Transverse colon (tissue), 4 donors: Measurements from ENCODE around the gene STX12. TPM values are rescaled to one million over a fixed set of nuclear protein-coding genes. Genes with fewer than 3 reads are reported as not detected.
A peak's percentile ranks its signal among the peaks of the same experiment; 100 is the strongest.
"Not testable (repeated sequence)": the region's sequence is repeated elsewhere in the genome, so short reads cannot be mapped to it uniquely, and the experiment has no call there.

Source experiments
- DNase-seq: peaks from one replicate; pipeline ENCODE4 v3.0.0-alpha.2; 2019
- H3K27ac ChIP-seq, 4 donors: fragments of 200-600 bp; sonication (generic); 2 replicates each; pipeline ENCODE4 v1.5.1; 2016 to 2018; ENCODE audit warnings: inconsistent platforms in 4 of 4
- H3K27me3 ChIP-seq: fragments of 200-600 bp; sonication (generic); 2 replicates; pipeline ENCODE4 v1.5.1; 2017; ENCODE audit warnings: inconsistent platforms
- H3K36me3 ChIP-seq, 4 donors: fragments of 200-600 bp; sonication (generic); 2 replicates each; pipeline ENCODE4 v1.5.1; 2017 to 2019; ENCODE audit warnings: inconsistent platforms in 4 of 4
- H3K4me1 ChIP-seq, 4 donors: fragments of 200-600 bp; sonication (generic); 2 replicates each; pipeline ENCODE4 v1.5.1; 2017 to 2020; ENCODE audit warnings: inconsistent platforms in 4 of 4
- H3K4me3 ChIP-seq, 4 donors: fragments of 200-600 bp; sonication (generic); 1 replicate in 1 of 4; 2 replicates in 3 of 4; pipeline versions ENCODE4 v1.5.1 to v1.6.1; 2017 to 2019; ENCODE audit warnings: inconsistent platforms in 4 of 4
- H3K9me3 ChIP-seq, 2 donors: fragments of 200-600 bp; sonication (generic); 2 replicates each; pipeline ENCODE4 v1.5.1; 2017 to 2019; ENCODE audit warnings: inconsistent platforms in 2 of 2
- EP300 ChIP-seq: sonication (generic); formaldehyde crosslinking; IDR thresholded peaks from one replicate; pipeline ENCODE4 v1.6.1; 2017; ENCODE audit warnings: antibody characterized with exemption, low read depth
- POLR2A ChIP-seq: fragments of 450-650 bp; IDR thresholded peaks from one replicate; pipeline ENCODE4 v1.6.1; 2016; ENCODE audit warnings: antibody characterized with exemption, mild to moderate bottlenecking, moderate library complexity
- POLR2AphosphoS5 ChIP-seq, 3 donors: sonication (generic); formaldehyde crosslinking; IDR thresholded peaks; one replicate each; pipeline ENCODE4 v1.6.1; 2016; ENCODE audit warnings: antibody characterized with exemption in 3 of 3
- WGBS, 2 donors: methylation state at CpG; one replicate each; pipeline ENCODE4 v1.1.5; 2018; ENCODE audit warnings: low coverage in 1 of 2; 5-methylcytosine and 5-hydroxymethylcytosine counted together
- in situ Hi-C, 4 donors: fragments of 200-750 bp; cut with MboI; loops; one replicate each; pipeline versions ENCODE4 v1.15.0 to v1.15.1; 2017; ENCODE audit warnings: low sequenced_read_pairs in 3 of 4, low pct_ligation_motif_present in 1 of 4, low pct_unique_long_range_greater_than_20kb in 1 of 4
- intact Hi-C: fragments of 100-400 bp; cut with DNase I; formaldehyde crosslinking; loops from one replicate; pipeline ENCODE4 v1.15.1; 2023; ENCODE audit warnings: low total_unique reads
- total RNA-seq, 4 donors: library from RNA; depleted of rRNA; stranded (reverse); fragments of >200 nt; gene quantifications; one replicate each; pipeline ENCODE4 v1.1.0, GENCODE V29; 2016
- TF ChIP-seq, protein P1 (sequence below), 5 experiments: fragments of 200-600 bp in 3 of 5; fragments of 450-650 bp in 2 of 5; sonication (generic) in 3 of 5; IDR thresholded peaks; 1 replicate in 2 of 5; 2 replicates in 3 of 5; pipeline ENCODE4 v1.5.1; 2016 to 2017; ENCODE audit warnings: antibody characterized with exemption in 5 of 5, inconsistent platforms in 3 of 5, mild to moderate bottlenecking in 2 of 5, moderate library complexity in 1 of 5

STX12 gene
- total RNA-seq, 4 donors from 2014 or later, result 11.3 to 65.3 (median 47.6) TPM

DNA sequence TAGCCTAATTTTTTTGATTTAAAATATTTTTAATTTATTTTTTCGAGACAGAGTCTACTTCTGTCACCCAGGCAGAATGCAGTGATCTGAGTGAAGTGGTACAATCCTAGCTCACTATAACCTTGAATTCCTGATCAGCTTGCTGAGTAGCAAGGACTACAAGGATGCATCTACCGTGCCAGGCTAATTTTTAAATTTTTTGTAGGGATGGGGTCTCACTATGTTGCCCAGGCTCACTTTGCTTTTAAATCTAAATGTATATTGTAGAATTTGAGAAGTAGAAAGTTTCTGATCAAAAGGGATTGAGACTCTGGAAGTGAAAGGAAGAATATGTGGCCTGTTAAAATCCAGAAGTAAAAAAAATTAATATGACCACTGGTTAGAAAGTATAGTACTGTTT, 1.6 kb downstream of the STX12 start:
- Histone ChIP-seq H3K27me3 (no peaks in the 10 kb centered on the region), H3K4me1 (peaks cover 7 to 47% (median 15%) of the 10 kb centered on the region in 4 donors), H3K9me3 (no peaks in the 10 kb centered on the region), H3K27ac (peak overlapping the region in 3 of 4 donors; percentile 93 to 98 (median 96)), H3K4me3 (peak overlapping the region in 1 of 4 donors; percentile 84), H3K36me3 (no peaks in the 10 kb centered on the region)
- intact Hi-C loops, result no loop called here
- DNase-seq, result no peak
- in situ Hi-C loops, result no loop called here
- no peak for TF ChIP-seq POLR2AphosphoS5 (IDR thresholded peaks at IDR 0.05)
- TF ChIP-seq POLR2A, result no peak
- no peak for TF ChIP-seq EP300
- TF ChIP-seq, protein P1, sequence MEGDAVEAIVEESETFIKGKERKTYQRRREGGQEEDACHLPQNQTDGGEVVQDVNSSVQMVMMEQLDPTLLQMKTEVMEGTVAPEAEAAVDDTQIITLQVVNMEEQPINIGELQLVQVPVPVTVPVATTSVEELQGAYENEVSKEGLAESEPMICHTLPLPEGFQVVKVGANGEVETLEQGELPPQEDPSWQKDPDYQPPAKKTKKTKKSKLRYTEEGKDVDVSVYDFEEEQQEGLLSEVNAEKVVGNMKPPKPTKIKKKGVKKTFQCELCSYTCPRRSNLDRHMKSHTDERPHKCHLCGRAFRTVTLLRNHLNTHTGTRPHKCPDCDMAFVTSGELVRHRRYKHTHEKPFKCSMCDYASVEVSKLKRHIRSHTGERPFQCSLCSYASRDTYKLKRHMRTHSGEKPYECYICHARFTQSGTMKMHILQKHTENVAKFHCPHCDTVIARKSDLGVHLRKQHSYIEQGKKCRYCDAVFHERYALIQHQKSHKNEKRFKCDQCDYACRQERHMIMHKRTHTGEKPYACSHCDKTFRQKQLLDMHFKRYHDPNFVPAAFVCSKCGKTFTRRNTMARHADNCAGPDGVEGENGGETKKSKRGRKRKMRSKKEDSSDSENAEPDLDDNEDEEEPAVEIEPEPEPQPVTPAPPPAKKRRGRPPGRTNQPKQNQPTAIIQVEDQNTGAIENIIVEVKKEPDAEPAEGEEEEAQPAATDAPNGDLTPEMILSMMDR (IDR thresholded peaks at IDR 0.05), result no peak
- WGBS, 2 donors, result 88% methylated on average over 2 of the region's 2 CpGs; no CpG with 5 or more reads in 1 of the 2 donors

DNA sequence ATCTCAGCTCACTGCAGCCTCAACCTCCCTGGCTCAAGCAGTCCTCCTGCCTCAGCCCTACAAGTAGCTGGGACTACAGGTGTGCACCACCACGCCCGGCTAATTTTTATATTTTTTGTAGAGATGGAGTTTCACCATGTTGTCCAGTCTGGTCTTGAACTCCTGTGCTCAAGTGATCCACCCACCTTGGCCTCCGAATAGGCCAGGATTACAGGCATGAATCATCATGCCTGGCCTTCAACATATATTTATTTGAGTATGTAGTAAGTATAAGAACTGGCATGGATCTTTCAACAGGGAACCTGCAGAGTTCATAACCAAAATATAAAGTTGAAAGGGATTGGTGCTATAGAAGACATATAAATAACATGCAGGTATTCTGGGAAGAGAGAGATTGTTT, 2.3 kb downstream of the STX12 start:
- DNase-seq, H3K4me3 ChIP-seq, H3K27ac ChIP-seq, H3K9me3 ChIP-seq, in situ Hi-C loops, intact Hi-C loops, H3K36me3 ChIP-seq, H3K27me3 ChIP-seq: not testable (repeated sequence)
- 61 to 76% methylated on average over 3 of the region's 3 CpGs for WGBS, 2 donors
- peaks cover 7 to 50% (median 16%) of the 10 kb centered on the region in 4 donors for H3K4me1 ChIP-seq

DNA sequence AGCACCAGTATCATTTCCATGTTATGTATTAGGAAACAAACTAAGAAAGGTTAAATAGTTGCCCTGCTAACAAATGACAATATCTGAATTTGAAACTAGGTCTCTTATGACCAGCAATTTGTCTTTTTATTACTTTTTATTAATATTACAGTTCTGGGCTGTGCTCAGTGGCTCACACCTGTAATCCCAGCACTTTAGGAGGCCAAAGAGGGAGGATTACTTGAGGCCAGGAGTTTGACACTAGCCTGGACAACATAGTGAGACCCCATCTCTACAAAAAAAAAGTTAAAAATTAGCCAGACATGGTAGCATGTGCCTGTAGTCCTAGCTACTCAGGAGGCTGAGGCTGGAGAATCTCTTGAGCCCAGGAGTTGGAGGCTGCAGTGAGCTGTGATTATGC, 3.3 kb downstream of the STX12 start:
- H3K27ac ChIP-seq, in situ Hi-C loops, H3K4me3 ChIP-seq, H3K9me3 ChIP-seq, intact Hi-C loops, H3K27me3 ChIP-seq, H3K36me3 ChIP-seq, DNase-seq: not testable (repeated sequence)
- peaks cover 7 to 50% (median 16%) of the 10 kb centered on the region in 4 donors for H3K4me1 ChIP-seq

DNA sequence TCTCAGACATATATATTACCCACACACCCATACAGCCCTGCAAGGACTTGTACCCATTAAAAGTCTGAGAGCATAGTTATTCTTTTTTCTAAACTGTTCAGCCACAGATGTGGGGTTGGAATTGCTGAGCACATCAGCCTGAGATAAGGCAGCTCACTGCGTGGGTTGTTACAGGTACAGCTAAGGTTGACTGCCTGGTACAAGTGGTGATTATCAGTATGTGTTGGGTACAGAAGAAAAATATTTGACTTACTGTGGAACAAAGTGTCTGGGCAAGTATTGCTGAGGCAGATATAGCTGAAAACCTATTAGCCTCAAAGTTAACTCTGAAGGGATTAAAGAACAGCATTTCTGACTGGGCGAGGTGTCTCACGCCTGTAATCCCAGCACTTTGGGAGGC, 5.0 kb downstream of the STX12 start:
- Histone ChIP-seq H3K27me3 (no peaks in the 10 kb centered on the region), H3K36me3 (no peaks in the 10 kb centered on the region), H3K9me3 (no peaks in the 10 kb centered on the region), H3K4me3 (no peak overlapping the region), H3K27ac (no peak overlapping the region), H3K4me1 (peaks cover 7 to 47% (median 19%) of the 10 kb centered on the region in 4 donors)
- TF ChIP-seq POLR2A (no peak), EP300 (no peak)
- TF ChIP-seq, protein P1 (IDR thresholded peaks at IDR 0.05), result no peak
- intact Hi-C loops, result no loop called here
- WGBS, 2 donors, result 89 to 96% methylated on average over 3 of the region's 3 CpGs
- in situ Hi-C loops, result no loop called here
- DNase-seq, result no peak

DNA sequence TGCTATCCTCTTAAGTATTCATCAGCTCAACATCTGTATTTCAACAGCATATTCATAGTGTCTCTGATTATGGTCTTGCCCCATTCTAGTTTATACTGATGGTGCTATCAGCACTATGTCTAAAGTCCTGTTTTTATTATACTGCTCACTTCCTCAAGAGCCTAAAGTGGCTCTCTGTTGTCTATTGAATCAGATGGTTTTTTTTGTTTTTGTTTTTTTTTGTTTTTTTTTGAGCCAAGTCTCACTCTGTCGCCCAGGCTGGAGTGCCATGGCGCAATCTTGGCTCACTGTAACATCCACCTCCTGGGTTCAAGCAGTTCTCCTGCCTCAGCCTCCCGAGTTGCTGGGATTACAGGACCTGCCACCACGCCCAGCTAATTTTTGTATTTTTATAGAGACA, 6.1 kb downstream of the STX12 start:
- in situ Hi-C loops (no loop called here), intact Hi-C loops (no loop called here)
- 40 to 66% methylated on average over 1 to 4 of the region's 4 CpGs for WGBS, 2 donors
- peaks cover 4 to 52% (median 20%) of the 10 kb centered on the region in 4 donors for H3K4me1 ChIP-seq
- TF ChIP-seq, protein P1 (IDR thresholded peaks at IDR 0.05), result no peak
- no peak for TF ChIP-seq POLR2A
- TF ChIP-seq POLR2AphosphoS5 (IDR thresholded peaks at IDR 0.05), result no peak
- no peak for TF ChIP-seq EP300
- peak overlapping the region in 2 of 4 donors; percentile 15 to 23 for H3K27ac ChIP-seq
- no peaks in the 10 kb centered on the region for H3K27me3 ChIP-seq
- H3K36me3 ChIP-seq, result no peaks in the 10 kb centered on the region
- H3K9me3 ChIP-seq, result no peaks in the 10 kb centered on the region
- DNase-seq, result no peak
- no peak overlapping the region for H3K4me3 ChIP-seq
